ENCODE data around the gene PLB1. TPM values are rescaled to one million over a fixed set of nuclear protein-coding genes. Genes with fewer than 3 reads are reported as not detected.
"Not testable (repeated sequence)": the region's sequence is repeated elsewhere in the genome, so short reads cannot be mapped to it uniquely, and the experiment has no call there.

The PLB1 gene
- total RNA-seq, 1 donor from 2014 or later = 7.2 TPM

DNA sequence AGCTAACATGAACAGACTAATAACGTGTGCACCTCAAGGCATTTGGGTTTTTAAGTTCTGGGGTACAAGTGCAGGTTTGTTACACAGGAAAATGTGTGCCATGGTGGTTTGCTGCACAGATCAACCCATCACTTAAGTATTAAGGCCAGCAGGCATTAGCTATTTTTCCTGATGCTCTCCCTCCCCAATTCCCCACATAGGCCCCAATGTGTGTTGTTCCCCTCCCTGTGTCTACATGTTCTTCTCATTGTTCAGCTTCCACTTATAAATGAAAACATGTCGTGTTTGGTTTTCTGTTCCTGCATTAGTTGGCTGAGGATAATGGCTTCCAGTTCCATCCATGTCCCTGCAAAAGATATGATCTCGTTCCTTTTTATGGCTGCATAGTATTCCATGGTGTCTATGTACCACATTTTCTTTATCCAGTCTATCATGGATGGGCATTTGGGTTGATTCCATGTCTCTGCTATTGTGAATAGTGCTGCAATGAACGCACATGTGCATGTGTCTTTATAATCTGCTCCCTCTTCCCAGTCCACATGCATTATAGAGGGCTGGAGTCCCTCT is 170.0 kb downstream of the PLB1 start:
- DNase-seq (ENCODE audit: low spot score) = not testable (repeated sequence)

GRCh38 chr2:28666496-28667184 is 170.8 kb downstream of the PLB1 start:
- DNase-seq (ENCODE audit: low spot score) = no peak

GRCh38 chr2:28667261-28667660 is 171.4 kb downstream of the PLB1 start:
- DNase-seq (ENCODE audit: low spot score) = no peak

DNA sequence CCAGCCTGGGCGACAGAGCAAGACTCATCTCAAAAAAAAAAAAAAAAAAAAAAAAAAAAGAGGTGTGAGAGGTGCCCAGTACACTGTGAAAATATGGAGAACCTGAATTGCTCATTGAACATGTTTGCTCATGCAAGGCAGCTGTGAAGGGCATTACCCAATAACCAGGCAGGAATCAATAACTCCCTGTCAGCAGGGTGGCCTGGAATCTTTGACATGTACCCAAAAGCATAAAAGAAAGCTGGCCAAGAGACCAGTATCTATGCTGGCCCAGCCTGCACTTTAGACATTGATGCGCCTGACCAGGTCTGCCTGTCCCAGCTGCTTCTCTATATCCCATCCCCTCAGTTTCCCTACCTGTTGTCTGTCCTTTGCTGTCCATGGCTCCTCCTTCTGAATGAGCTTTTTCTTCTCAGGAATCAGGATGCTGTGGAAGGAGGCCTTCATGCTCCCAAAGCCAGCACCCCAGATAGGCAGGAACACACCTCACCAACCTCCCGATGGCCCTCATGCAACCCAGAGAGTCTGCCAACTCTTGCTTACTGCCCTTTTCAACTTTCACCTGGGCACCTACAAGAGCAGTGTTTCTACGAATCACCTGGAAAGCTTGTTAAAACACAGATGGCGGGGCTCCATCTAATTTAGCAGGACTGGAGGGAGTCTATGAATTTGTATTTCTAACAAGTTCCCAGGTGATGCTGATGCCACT is 172.4 kb downstream of the PLB1 start:
- DNase-seq (ENCODE audit: low spot score) = no peak

DNA sequence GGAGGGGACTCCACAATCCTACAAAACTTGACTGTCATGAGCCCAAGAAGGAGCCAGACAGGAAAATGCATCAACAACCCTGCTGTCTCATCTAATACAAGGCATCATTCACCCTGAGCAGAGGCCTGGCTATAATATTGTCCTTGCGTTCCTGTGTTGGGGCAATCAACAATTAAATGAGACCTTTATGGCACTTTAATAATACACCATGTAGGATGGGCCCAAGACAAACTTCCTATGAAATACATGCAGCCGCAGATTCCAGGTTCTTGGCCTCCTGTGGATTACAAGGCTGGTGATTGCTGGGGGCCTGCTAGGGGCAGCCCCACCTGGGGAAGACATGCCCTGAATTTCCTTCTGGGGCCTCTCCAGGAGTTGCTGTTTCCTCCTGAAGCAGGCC is 173.0 kb downstream of the PLB1 start:
- DNase-seq (ENCODE audit: low spot score) = no peak

GRCh38 chr2:28670856-28671255 is 175.0 kb downstream of the PLB1 start:
- no peak for DNase-seq (ENCODE audit: low spot score)

DNA sequence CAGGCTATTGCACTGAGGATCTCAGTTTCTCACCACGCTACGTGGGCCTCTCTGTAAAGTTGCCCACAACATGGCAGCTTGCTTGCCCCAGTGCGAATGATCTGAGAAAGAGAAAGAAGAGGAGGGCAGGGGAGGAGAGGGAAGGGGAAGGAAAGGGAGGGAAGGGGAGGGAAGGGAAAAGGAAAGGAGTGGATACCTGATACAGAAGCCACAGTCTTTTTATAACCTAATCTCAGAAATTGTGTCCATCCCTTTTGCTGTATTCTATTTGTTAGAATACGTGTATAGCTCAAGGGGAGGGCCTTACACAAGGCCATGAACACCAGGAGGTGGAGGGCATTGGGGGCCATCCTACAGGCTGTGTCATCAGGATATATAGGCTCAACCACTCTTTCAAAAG is 177.5 kb downstream of the PLB1 start:
- no peak for DNase-seq (ENCODE audit: low spot score)

DNA sequence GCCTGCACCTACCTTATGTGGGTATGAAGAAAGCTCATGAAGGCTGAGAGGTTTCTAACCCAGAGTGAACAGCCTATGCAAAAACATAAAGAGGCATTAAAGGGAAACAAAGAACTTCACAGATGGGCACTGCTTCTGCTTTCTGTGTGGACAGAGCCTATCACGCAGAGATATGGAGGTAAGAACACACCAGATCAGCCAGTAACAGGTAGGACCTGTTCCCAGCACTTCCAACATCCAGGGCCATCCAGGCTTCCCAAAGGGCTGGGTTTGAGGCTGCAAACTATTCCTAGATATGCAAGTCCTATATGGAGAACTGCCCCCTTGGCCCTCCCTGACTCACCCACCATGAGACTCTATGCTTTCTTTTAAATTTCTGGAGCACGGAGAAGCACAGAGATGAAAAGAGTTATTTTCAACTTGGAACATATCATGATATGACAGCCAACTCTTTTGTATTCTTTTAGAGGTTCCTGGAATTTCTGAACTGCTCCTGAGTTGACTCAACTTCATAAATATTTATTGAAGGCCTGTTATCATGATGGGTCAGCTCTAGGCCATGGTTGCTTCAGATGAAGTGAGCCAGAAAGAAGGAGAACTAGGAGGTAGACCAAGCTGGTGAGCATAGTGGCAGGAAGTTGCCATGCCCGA is 178.3 kb downstream of the PLB1 start:
- DNase-seq (ENCODE audit: low spot score) = no peak

DNA sequence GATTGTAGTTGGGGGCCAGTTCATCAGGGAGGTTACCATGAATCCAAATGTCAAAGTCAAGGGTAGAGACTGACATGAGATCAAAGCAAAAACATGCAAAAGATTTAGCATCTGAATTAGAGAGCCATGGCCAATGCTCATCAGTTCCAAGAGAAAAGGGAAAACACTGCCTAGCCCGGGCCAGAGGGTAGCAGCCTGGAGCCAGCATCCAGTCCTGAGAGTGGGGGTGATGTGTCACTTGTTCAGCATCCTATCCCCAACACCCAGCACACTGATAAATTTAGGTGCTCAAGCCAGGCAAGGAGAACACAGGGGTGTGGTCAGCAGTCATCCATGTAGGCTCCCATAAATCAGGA is 178.8 kb downstream of the PLB1 start:
- DNase-seq (ENCODE audit: low spot score) = no peak

DNA sequence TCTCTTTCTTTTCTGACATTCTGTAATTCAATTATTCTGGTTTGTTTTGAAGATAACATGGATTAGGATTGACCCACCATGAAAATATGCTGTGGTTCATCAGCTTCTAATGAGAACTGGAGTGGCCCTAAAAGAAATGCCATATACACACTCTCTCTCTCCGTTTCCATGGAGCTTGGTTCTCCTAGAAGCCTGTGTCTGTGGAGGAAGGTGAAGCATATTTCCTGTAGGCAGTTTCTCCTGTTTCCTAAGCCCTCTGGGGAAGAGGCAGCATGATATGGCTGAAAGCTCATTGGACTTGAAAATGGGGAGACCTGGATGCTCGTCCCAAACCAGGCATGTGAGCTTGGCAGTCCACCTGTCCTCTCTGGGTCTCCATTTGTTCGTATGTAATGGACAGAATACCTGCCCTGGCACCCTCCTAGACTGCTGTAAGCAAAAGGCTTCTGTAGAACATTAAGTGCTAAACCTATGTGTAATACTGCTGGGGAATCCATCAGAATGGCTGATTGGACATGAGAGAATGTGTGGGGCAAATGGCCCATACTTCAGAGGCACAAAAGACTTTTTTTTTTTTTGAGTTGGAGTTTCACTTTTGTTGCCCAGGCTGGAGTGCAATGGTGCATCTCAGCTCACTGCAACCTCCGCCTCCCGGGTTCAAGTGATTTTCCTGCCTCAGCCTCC is 180.4 kb downstream of the PLB1 start:
- DNase-seq (ENCODE audit: low spot score) = no peak

DNA sequence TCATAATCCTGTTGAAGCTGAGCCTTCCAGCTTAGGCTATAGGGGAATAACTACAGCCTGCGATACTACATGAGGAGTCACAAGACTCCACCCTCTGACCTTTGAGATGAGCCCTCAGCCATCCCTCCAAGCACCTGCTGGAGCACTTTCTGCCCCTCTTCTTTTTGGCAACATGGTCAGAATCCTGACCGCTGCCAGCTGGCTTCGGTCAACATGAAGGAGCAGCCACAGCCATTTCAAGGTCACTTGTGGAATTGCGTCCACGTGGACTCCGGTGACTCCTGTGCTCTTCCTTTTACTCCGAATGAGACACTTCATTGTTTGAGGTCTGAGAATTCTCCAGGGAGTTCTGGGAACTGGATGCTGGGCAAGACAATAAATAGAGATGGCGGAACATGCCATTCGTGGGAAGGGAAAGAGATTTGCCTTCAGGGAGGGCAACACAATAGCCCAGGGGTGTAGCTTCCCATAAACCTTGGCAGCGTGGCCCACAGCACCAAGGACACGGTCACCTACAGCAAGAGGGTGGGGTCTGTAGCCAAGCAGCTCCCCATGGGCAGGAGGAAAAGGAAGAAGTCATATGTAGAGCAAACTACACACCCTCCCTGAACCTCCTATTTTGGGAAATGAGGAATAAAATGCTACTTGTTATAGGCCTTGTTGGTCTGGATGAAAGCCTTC is 182.5 kb downstream of the PLB1 start:
- peak; percentile 25 for DNase-seq (ENCODE audit: low spot score)

DNA sequence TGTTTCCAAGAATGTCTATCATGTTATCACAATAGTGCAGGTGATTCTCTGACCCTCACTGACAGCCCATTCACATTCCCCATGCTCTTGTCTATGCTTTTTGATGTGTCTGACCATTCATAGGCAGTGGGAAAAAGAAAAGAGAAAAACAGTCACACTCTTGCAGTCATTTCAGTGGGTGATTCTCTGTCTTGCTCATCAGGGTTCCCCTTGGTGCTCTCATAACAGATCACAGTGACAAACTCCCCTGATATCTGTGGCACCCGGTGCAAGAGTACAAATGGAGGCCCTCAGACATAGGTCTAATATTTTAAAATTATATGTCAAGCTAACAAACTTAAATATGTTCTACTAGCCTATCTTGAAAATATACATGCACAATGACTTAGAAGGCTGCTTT is 183.1 kb downstream of the PLB1 start:
- DNase-seq (ENCODE audit: low spot score) = no peak

DNA sequence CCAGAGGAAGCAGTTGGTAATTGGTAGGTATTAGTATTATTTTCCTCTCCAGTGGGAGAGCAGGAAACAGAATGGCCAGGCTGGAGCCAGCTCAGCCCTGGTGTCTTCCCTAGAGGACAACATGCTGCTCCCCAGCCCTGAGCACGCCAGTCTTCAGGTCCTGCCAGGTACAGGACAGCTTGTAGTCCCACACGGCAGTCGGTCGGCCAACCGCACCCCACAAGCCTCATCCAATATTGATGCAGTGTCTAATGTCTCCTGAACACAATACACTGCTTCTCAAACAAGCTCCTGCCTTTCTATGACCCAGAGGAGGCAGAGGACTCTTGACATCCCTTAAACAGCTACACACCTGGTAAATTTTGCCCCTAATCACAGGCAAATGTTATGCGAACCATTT is 184.8 kb downstream of the PLB1 start:
- no peak for DNase-seq (ENCODE audit: low spot score)

GRCh38 chr2:28681158-28681571 is 185.3 kb downstream of the PLB1 start:
- no peak for DNase-seq (ENCODE audit: low spot score)

DNA sequence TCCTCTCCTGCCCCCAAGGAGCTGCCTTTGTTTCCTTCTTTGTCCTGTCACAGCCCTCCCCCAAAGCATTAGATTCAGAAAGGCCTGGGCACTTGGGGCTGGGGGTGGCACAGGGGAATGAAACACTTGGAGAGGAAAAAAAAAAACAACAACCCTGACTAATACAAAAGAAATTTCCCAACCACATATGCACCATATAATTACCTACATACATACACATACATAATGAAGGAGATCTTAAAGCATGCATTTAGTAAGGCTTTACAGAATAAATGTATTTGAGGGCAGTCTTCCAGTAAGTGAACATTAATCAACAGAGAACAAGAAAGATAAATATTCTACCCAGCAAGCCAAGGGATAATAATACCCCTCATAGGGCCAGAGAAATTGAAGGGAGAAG is 185.7 kb downstream of the PLB1 start:
- DNase-seq (ENCODE audit: low spot score) = no peak

- DNase-seq (ENCODE audit: low spot score) = peak; percentile 69
These were observed 187.3 kb downstream of the PLB1 start for GRCh38 chr2:28683100-28683706.

GRCh38 chr2:28684142-28684858 is 188.4 kb downstream of the PLB1 start:
- no peak for DNase-seq (ENCODE audit: low spot score)

GRCh38 chr2:28687171-28687570 is 191.3 kb downstream of the PLB1 start:
- DNase-seq (ENCODE audit: low spot score) = no peak

DNA sequence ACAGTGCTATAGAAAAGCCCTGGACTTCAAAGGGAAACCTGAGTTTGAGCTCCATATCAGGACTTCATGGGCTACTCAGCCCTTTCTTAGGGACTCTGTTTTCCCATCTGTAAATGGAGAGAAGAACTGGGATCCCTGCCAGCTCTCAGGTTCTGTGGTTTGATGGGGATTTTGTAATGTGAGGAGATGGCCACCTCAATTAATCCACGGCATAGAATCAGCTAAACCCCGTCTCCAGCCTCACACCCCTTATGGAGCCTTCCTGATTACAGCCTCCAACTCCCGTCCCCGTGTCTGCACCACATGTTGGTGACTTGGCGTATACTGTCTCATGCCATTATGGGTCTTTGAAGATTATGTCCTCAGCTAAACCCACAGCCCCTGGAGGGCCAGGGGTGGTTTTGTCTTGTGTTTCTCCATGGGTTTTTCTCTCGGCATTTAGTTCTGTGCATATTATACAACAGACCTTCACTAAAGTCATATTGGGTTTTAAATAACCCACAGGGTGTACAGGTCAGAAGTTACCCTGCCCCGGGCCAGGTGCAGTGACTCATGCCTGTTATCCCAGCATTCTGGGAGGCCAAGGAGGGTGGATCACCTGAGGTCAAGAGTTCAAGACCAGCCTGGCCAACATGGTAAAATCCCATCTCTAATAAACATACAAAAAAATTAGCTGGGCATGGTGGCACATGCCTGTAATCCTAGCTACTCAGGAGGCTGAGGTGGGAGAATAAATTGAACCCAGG is 192.0 kb downstream of the PLB1 start:
- DNase-seq (ENCODE audit: low spot score) = no peak

DNA sequence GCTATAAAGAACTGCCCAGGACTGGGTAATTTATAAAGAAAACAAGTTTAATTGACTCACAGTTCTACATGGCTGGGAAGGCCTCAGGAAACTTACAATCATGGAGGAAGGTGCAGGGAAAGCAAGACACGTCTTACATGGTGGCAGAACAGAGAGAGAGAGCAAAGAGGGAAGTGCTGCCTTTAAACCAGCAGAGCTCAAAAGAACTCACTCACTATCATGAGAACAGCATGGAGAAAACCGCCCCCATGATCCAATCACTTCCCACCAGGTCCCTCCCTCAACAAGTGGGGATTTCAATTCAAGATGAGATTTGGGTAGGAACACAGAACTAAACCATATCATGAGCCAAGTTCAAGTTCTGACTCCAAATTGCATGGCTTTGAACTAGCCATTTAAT is 193.0 kb downstream of the PLB1 start:
- DNase-seq (ENCODE audit: low spot score) = no peak

Measured in mucosa of gallbladder (tissue), 1 donor.